Testis (tissue), 3 donors: ENCODE measurements around the gene STAT3. TPM values are rescaled to one million over a fixed set of nuclear protein-coding genes. Genes with fewer than 3 reads are reported as not detected.
"Not testable (repeated sequence)": the region's sequence is repeated elsewhere in the genome, so short reads cannot be mapped to it uniquely, and the experiment has no call there.

Experiments
- DNase-seq: peaks from one replicate; pipeline ENCODE4 v3.0.0-alpha.2; 2019
- H3K27ac ChIP-seq, 2 donors: fragments of 200-600 bp; sonication (generic); one replicate each; pipeline ENCODE4 v1.5.1; 2019
- H3K27me3 ChIP-seq: fragments of 200-600 bp; sonication (generic); one replicate; pipeline ENCODE4 v1.5.1; 2019
- H3K36me3 ChIP-seq: fragments of 200-600 bp; sonication (generic); one replicate; pipeline ENCODE4 v1.5.1; 2017; ENCODE audit warnings: low read depth; ENCODE audit errors: missing control alignments
- H3K4me1 ChIP-seq: fragments of 200-600 bp; sonication (generic); one replicate; pipeline ENCODE4 v1.5.1; 2019
- H3K4me3 ChIP-seq, 2 donors: fragments of 200-600 bp; sonication (generic); one replicate each; pipeline ENCODE4 v1.5.1; 2017 to 2019
- H3K9me3 ChIP-seq: fragments of 200-600 bp; sonication (generic); one replicate; pipeline ENCODE4 v1.5.1; 2017
- POLR2A ChIP-seq: fragments of 450-650 bp; IDR thresholded peaks from one replicate; pipeline ENCODE4 v1.6.1; 2017; ENCODE audit warnings: antibody characterized with exemption, mild to moderate bottlenecking, moderate library complexity
- WGBS, 2 donors: methylation state at CpG; one replicate each; pipeline ENCODE4 v1.1.5; 2018; 5-methylcytosine and 5-hydroxymethylcytosine counted together
- intact Hi-C: fragments of 100-400 bp; cut with DNase I; formaldehyde crosslinking; loops from one replicate; pipeline ENCODE4 v1.15.1; 2023; ENCODE audit warnings: low total_unique reads
- polyA plus RNA-seq: library from polyadenylated mRNA; stranded (reverse); fragments of 350-450 nt; fragmentation: Illumina TruSeq; extraction: RNeasy Lipid Tissue Mini Kit (QIAGEN cat#74804); gene quantifications from one replicate; pipeline ENCODE4 v1.2.3, GENCODE V29; 2014; ENCODE audit warnings: low read depth, low replicate concordance; ENCODE audit not compliant: insufficient read depth
- total RNA-seq, 2 donors: library from RNA; depleted of rRNA; stranded (reverse); fragments of >200 nt; gene quantifications; one replicate each; pipeline ENCODE4 v1.2.3, GENCODE V29; 2016
- TF ChIP-seq, protein P1 (sequence below), 3 experiments: fragments of 450-650 bp in 2 of 3; fragments of 200-600 bp in 1 of 3; sonication (generic) in 1 of 3; IDR thresholded peaks; one replicate each; pipeline ENCODE4 v1.5.1; 2016 to 2019; ENCODE audit warnings: antibody characterized with exemption in 3 of 3, mild to moderate bottlenecking in 2 of 3, moderate library complexity in 1 of 3

Gene STAT3
- total and polyA plus RNA-seq, 3 donors from 2014 or later: 69.5 to 117 (median 107) TPM

DNA sequence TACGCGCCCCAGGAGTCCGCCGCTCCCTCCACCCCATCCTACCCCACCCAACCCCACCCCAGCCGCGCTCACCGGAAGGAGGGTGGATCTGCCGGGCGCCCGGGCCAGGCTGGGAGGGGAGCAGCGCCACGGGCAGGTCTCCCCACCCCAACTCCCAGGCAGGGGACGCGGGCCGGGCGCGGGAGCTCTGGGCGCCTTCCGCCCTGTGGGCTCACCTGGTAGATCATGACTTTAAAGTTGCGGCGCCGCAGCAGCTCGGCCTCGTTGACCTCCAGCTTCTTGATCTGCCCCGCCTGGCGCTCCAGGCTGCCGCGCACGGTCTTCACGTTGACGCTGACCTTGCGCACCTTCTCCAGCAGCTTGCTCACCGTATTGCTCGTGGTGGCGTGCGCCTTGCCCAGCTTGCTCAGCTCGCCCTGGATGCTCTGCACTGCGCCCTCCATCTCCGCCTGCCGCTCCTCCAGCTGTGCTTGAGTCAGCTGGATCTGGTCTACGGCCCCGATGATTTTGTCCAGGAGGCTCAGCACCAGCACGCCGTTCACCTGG lies 34.2 kb upstream of the STAT3 start:
- WGBS, 2 donors: 0% methylated on average over 3 to 38 of the region's 44 CpGs
- Histone ChIP-seq H3K36me3 (no peaks in the 10 kb centered on the region), H3K27me3 (no peaks in the 10 kb centered on the region), H3K4me1 (peaks cover 10% of the 10 kb centered on the region), H3K27ac (peak overlapping the region; percentile 92 to 97), H3K4me3 (peak overlapping the region; percentile 78 to 87), H3K9me3 (no peaks in the 10 kb centered on the region)
- intact Hi-C loops: loop anchor here (10.0 kb wide), 1 partner anchor 102 kb away; no protein-coding TSS in a partner anchor
- TF ChIP-seq, protein P1, sequence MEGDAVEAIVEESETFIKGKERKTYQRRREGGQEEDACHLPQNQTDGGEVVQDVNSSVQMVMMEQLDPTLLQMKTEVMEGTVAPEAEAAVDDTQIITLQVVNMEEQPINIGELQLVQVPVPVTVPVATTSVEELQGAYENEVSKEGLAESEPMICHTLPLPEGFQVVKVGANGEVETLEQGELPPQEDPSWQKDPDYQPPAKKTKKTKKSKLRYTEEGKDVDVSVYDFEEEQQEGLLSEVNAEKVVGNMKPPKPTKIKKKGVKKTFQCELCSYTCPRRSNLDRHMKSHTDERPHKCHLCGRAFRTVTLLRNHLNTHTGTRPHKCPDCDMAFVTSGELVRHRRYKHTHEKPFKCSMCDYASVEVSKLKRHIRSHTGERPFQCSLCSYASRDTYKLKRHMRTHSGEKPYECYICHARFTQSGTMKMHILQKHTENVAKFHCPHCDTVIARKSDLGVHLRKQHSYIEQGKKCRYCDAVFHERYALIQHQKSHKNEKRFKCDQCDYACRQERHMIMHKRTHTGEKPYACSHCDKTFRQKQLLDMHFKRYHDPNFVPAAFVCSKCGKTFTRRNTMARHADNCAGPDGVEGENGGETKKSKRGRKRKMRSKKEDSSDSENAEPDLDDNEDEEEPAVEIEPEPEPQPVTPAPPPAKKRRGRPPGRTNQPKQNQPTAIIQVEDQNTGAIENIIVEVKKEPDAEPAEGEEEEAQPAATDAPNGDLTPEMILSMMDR (IDR thresholded peaks at IDR 0.05): no peak
- no peak for TF ChIP-seq POLR2A
- no peak for DNase-seq

- intact Hi-C loops: loop anchor here (10.0 kb wide), 1 partner anchor 103 kb away; no protein-coding TSS in a partner anchor
- Histone ChIP-seq H3K27ac (peak overlapping the region; percentile 92 to 97), H3K9me3 (no peaks in the 10 kb centered on the region), H3K36me3 (no peaks in the 10 kb centered on the region), H3K4me3 (peak overlapping the region; percentile 78 to 87), H3K4me1 (peaks cover 10% of the 10 kb centered on the region), H3K27me3 (no peaks in the 10 kb centered on the region)
- WGBS, 2 donors: 1 to 5% methylated on average over 10 to 56 of the region's 59 CpGs
- TF ChIP-seq, protein P1 (IDR thresholded peaks at IDR 0.05): no peak
- TF ChIP-seq POLR2A: no peak
- no peak for DNase-seq
These were observed 33.5 kb upstream of the STAT3 start for GRCh38 chr17:42421507-42422338.

GRCh38 chr17:42421136-42421506 lies 32.9 kb upstream of the STAT3 start:
- intact Hi-C loops: loop anchor here (10.0 kb wide), 1 partner anchor 104 kb away; no protein-coding TSS in a partner anchor
- TF ChIP-seq, protein P1 (IDR thresholded peaks at IDR 0.05): no peak
- no peak for TF ChIP-seq POLR2A
- no peaks in the 10 kb centered on the region for H3K9me3 ChIP-seq
- H3K4me1 ChIP-seq: peaks cover 10% of the 10 kb centered on the region
- DNase-seq: no peak
- WGBS, 2 donors: 13% methylated on average over 5 to 6 of the region's 6 CpGs
- peak overlapping the region; percentile 78 to 87 for H3K4me3 ChIP-seq
- peak overlapping the region; percentile 92 to 97 for H3K27ac ChIP-seq
- no peaks in the 10 kb centered on the region for H3K36me3 ChIP-seq
- H3K27me3 ChIP-seq: no peaks in the 10 kb centered on the region

DNA sequence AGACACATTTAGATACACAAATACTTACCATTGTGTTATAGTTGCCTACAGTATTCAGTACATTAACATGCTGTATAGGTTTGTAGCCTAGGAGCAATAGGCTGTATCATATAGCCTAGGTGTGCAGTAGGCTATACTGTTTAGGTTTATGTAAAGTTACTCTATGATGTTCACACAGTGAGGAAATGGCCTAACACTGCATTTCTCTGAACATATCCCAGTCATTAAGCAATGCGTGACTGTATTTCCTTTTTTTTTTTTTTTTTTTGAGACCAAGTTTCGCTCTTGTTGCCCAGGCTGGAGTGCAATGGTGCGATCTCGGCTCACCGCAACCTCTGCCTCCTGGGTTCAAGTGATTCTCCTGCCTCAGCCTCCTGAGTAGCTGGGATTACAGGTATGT lies 29.7 kb upstream of the STAT3 start:
- 93% methylated on average over 5 of the region's 5 CpGs for WGBS, 2 donors
- H3K27me3 ChIP-seq, H3K36me3 ChIP-seq, H3K9me3 ChIP-seq, H3K4me3 ChIP-seq, H3K27ac ChIP-seq, DNase-seq, H3K4me1 ChIP-seq, intact Hi-C loops: not testable (repeated sequence)

- H3K4me3 ChIP-seq: no peak overlapping the region
- H3K9me3 ChIP-seq: no peaks in the 10 kb centered on the region
- 73 to 86% methylated on average over 4 to 7 of the region's 7 CpGs for WGBS, 2 donors
- no peak overlapping the region for H3K27ac ChIP-seq
- no peaks in the 10 kb centered on the region for H3K36me3 ChIP-seq
- intact Hi-C loops: no loop called here
- DNase-seq: no peak
- no peaks in the 10 kb centered on the region for H3K27me3 ChIP-seq
- TF ChIP-seq POLR2A: no peak
- TF ChIP-seq, protein P1 (IDR thresholded peaks at IDR 0.05): no peak
- H3K4me1 ChIP-seq: peaks cover 14% of the 10 kb centered on the region
These were observed 26.6 kb upstream of the STAT3 start for GRCh38 chr17:42414704-42415409.
